Thyroid gland (tissue), 4 donors: Measurements from ENCODE around the gene IL4R.

Experiments
- CTCF ChIP-seq, 6 experiments: fragments of 200-600 bp in 3 of 6; fragments of 450-650 bp in 3 of 6; sonication (generic) in 3 of 6; IDR thresholded peaks; one replicate each; pipeline ENCODE4 v1.5.1; 2016 to 2019; ENCODE audit warnings: antibody characterized with exemption in 6 of 6, mild to moderate bottlenecking in 2 of 6, inconsistent platforms in 1 of 6, moderate library complexity in 1 of 6
- POLR2A ChIP-seq, 2 donors: fragments of 450-650 bp; IDR thresholded peaks; one replicate each; pipeline ENCODE4 v1.6.1; 2017; ENCODE audit warnings: antibody characterized with exemption in 2 of 2, mild to moderate bottlenecking in 2 of 2, moderate library complexity in 1 of 2

- TF ChIP-seq CTCF (IDR thresholded peaks at IDR 0.05) (no peak), POLR2A (IDR thresholded peaks at IDR 0.05) (no peak)
These were observed 9.7 kb upstream of the IL4R start for GRCh38 chr16:27304102-27304501.
